ENCODE measurements around the gene BPHL. TPM values are rescaled to one million over a fixed set of nuclear protein-coding genes. Genes with fewer than 3 reads are reported as not detected.

The BPHL gene
- total RNA-seq, 6 experiments from 2014 or later = 30.4 to 142 (median 68.6) TPM

DNA sequence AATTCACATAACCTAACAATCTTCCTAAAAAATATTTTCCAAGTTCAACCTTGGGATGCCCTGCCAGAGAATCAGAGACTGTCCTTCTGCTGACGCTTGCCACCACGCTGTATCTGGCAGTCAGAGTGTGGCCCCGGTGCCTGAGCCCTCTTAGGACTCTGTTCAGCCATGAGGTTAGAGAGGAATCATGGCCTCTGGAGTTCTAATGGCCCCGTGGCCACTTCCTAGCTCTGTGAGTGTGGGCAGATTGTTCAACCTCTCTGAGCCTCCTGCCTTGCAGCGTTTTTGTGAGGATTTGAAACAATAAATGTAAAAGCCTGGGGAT, 2.2 kb downstream of the BPHL start:
- intact Hi-C loops (cut with DNase I) = loop anchor here in 1 of 2 donors (10.0 kb wide), 1 partner anchor 134 kb away; the partner anchor contains the start of gene PSMG4
- Histone ChIP-seq H3K27me3 (no peaks in the 10 kb centered on the region), H3K4me1 (peaks cover 0 to 58% (median 5%) of the 10 kb centered on the region in 4 donors), H3K9me3 (no peaks in the 10 kb centered on the region), H3K27ac (peak overlapping the region; percentile 25 to 88 (median 68)), H3K4me3 (peak overlapping the region in 2 of 3 donors; percentile 21 to 84), H3K36me3 (no peaks in the 10 kb centered on the region)
- 38% methylated on average over 5 of the region's 5 CpGs for WGBS (ENCODE audit: insufficient coverage, low coverage, low lambda C conversion rate, missing lambda C conversion rate)
- DNase-seq (peak in 2 of 3 donors; percentile 28 to 66), ATAC-seq (peak in 3 of 4 donors; percentile 3 to 17 (median 14))
- no peak for TF ChIP-seq POLR2A (IDR thresholded peaks at IDR 0.05)
- TF ChIP-seq, protein P1, sequence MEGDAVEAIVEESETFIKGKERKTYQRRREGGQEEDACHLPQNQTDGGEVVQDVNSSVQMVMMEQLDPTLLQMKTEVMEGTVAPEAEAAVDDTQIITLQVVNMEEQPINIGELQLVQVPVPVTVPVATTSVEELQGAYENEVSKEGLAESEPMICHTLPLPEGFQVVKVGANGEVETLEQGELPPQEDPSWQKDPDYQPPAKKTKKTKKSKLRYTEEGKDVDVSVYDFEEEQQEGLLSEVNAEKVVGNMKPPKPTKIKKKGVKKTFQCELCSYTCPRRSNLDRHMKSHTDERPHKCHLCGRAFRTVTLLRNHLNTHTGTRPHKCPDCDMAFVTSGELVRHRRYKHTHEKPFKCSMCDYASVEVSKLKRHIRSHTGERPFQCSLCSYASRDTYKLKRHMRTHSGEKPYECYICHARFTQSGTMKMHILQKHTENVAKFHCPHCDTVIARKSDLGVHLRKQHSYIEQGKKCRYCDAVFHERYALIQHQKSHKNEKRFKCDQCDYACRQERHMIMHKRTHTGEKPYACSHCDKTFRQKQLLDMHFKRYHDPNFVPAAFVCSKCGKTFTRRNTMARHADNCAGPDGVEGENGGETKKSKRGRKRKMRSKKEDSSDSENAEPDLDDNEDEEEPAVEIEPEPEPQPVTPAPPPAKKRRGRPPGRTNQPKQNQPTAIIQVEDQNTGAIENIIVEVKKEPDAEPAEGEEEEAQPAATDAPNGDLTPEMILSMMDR (IDR thresholded peaks at IDR 0.05) = no peak

DNA sequence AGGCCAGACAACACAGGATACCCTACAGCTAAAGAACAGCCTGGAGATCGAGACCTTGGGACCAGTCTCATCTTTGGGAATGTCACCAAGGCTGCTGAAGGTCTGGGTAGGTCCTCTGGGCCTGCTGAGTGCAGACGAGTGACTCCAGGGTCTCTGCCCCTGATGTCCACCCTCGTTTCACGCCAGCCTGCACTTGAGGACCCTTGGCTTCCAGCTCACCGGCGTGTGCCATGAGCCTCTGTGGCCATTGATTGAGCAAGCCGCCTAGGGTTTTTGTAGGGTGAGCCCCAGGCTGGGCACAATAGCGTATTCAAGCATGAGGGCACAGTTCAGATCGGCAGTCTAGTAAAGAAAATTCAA, 4.3 kb downstream of the BPHL start:
- no peak overlapping the region for H3K4me3 ChIP-seq
- ATAC-seq (no peak), DNase-seq (peak in 1 of 3 donors; percentile 24)
- H3K9me3 ChIP-seq = no peaks in the 10 kb centered on the region
- no peaks in the 10 kb centered on the region for H3K36me3 ChIP-seq
- H3K27me3 ChIP-seq = no peaks in the 10 kb centered on the region
- peak overlapping the region in 1 of 3 donors; percentile 3 for H3K27ac ChIP-seq
- intact Hi-C loops (cut with DNase I) = loop anchor here in 1 of 2 donors (10.0 kb wide), 1 partner anchor 132 kb away; the partner anchor contains the start of gene PSMG4
- H3K4me1 ChIP-seq = peaks cover 0 to 61% (median 7%) of the 10 kb centered on the region in 4 donors
- WGBS (ENCODE audit: insufficient coverage, low coverage, low lambda C conversion rate, missing lambda C conversion rate) = 49% methylated on average over 7 of the region's 9 CpGs
- no peak for TF ChIP-seq POLR2A (IDR thresholded peaks at IDR 0.05)
- TF ChIP-seq, protein P1 (IDR thresholded peaks at IDR 0.05) = no peak

DNA sequence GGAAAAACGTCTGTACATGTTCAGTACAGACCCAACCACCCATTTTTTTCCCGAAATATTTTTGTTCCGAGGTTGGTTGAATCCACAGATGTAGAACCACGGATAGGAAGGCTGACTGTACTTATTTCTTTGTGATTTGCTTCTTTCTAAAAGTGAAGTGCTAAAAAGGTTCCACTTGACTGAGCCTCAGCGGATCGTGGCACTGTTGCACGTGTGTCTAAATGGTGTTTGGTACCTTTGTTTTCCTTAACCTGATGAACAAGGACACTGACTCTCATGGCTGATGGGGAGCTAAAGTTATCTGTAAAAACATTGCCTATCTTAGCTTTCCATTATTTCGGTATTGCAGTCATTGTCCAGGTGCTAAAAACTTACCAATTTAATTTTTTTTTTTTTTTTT, 6.2 kb downstream of the BPHL start:
- H3K4me1 ChIP-seq = peaks cover 0 to 53% (median 7%) of the 10 kb centered on the region in 4 donors
- no peaks in the 10 kb centered on the region for H3K27me3 ChIP-seq
- no peak overlapping the region for H3K27ac ChIP-seq
- DNase-seq (no peak), ATAC-seq (no peak)
- no peaks in the 10 kb centered on the region for H3K9me3 ChIP-seq
- TF ChIP-seq, protein P1 (IDR thresholded peaks at IDR 0.05) = no peak
- TF ChIP-seq POLR2A (IDR thresholded peaks at IDR 0.05) = no peak
- intact Hi-C loops (cut with DNase I) = loop anchor here (5.0 to 10.0 kb wide), 2 partner anchors 128 to 130 kb away; partner anchors contain the start of gene PSMG4 (in 1 of the 2)
- H3K36me3 ChIP-seq = peaks cover 0 to 16% (median 7%) of the 10 kb centered on the region in 4 donors
- no peak overlapping the region for H3K4me3 ChIP-seq
- WGBS (ENCODE audit: insufficient coverage, low coverage, low lambda C conversion rate, missing lambda C conversion rate) = 73% methylated on average over 8 of the region's 8 CpGs

DNA sequence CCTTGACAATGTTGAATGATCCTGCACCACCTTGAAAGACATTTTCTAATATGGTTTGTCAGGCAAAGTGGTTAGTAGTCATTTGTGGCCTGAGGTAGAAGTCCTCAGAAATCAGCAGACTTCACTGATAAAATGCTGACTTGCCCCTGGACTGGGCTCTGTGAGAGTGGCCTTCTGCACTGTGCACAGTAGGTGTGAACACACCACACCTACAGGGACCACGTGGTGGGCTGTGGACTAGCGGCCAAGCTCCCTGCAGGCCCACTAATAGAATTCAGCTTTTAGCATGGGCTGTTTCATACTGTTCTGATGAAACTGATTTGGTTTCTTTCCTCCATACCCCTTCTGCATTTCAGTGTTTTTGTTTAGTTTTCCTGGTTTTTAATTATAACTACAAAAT, 7.3 kb downstream of the BPHL start:
- WGBS (ENCODE audit: insufficient coverage, low coverage, low lambda C conversion rate, missing lambda C conversion rate) = 0% methylated on average over 2 of the region's 2 CpGs
- DNase-seq (no peak), ATAC-seq (peak; percentile 9 to 31 (median 22))
- no peaks in the 10 kb centered on the region for H3K9me3 ChIP-seq
- H3K4me3 ChIP-seq = no peak overlapping the region
- intact Hi-C loops (cut with DNase I) = loop anchor here (5.0 to 10.0 kb wide), 2 partner anchors 126 to 129 kb away; partner anchors contain the start of gene PSMG4 (in 1 of the 2)
- peak overlapping the region in 1 of 3 donors; percentile 10 for H3K27ac ChIP-seq
- no peak for TF ChIP-seq POLR2A (IDR thresholded peaks at IDR 0.05)
- TF ChIP-seq, protein P1 (IDR thresholded peaks at IDR 0.05) = no peak
- H3K4me1 ChIP-seq = peaks cover 0 to 42% (median 7%) of the 10 kb centered on the region in 4 donors
- H3K36me3 ChIP-seq = peaks cover 0 to 26% (median 12%) of the 10 kb centered on the region in 4 donors
- no peaks in the 10 kb centered on the region for H3K27me3 ChIP-seq

All from right lobe of liver (tissue), 6 donors.